ENCODE results near the gene THEM5. TPM values are rescaled to one million over a fixed set of nuclear protein-coding genes. Genes with fewer than 3 reads are reported as not detected.

Gene THEM5
- total and polyA plus RNA-seq, 8 donors = not detected

GRCh38 chr1:151799179-151800022, 54.1 kb downstream of the THEM5 start:
- no peak for DNase-seq
- WGBS, 5 donors = 51 to 62% (median 59%) methylated on average over 9 of the region's 9 CpGs
- intact Hi-C loops (cut with DNase I; ENCODE audit: low total_unique reads) = no loop called here

GRCh38 chr1:151798571-151798970, 54.9 kb downstream of the THEM5 start:
- no peak overlapping the region for H3K27ac ChIP-seq
- TF ChIP-seq CTCF (IDR thresholded peaks at IDR 0.05) (no peak), EP300 (IDR thresholded peaks at IDR 0.05) (no peak), POLR2AphosphoS5 (IDR thresholded peaks at IDR 0.05) (no peak), POLR2A (IDR thresholded peaks at IDR 0.05) (no peak)
- H3K27me3 ChIP-seq = peaks cover 0 to 37% (median 0%) of the 10 kb centered on the region in 3 donors
- H3K9me3 ChIP-seq = no peaks in the 10 kb centered on the region
- intact Hi-C loops (cut with DNase I; ENCODE audit: low total_unique reads) = no loop called here
- H3K4me1 ChIP-seq = no peaks in the 10 kb centered on the region
- H3K36me3 ChIP-seq = peaks cover 0 to 6% (median 0%) of the 10 kb centered on the region in 4 donors
- no peak for DNase-seq
- no peak overlapping the region for H3K4me3 ChIP-seq
- 88 to 96% (median 90%) methylated on average over 5 of the region's 5 CpGs for WGBS, 5 donors

More at GRCh38 chr1:151799179-151800022, 54.1 kb downstream of the THEM5 start:
- Histone ChIP-seq H3K4me3 (no peak overlapping the region), H3K9me3 (no peaks in the 10 kb centered on the region), H3K4me1 (no peaks in the 10 kb centered on the region), H3K27me3 (peaks cover 0 to 41% (median 0%) of the 10 kb centered on the region in 3 donors), H3K36me3 (peaks cover 0 to under 1% (median 0%) of the 10 kb centered on the region in 4 donors), H3K27ac (no peak overlapping the region)
- TF ChIP-seq EP300 (IDR thresholded peaks at IDR 0.05) = no peak
- no peak for TF ChIP-seq POLR2AphosphoS5 (IDR thresholded peaks at IDR 0.05)
- no peak for TF ChIP-seq POLR2A (IDR thresholded peaks at IDR 0.05)
- no peak for TF ChIP-seq CTCF (IDR thresholded peaks at IDR 0.05)

Small RNA genes within 50 kb of the gene (small RNA-seq; reads per million reads assigned to genes)
- 0 reads per million in 4 donors for gene RF00019

Other genes with a start within 250 kb of the THEM5 start
- gene SNX27, start 241.7 kb downstream of the THEM5 start, total RNA-seq = 10 to 100 TPM in 4 of 5 donors, 1 to 10 TPM in 1; 9.3 to 82.3 (median 31.2) TPM
- gene SNX27, start 241.7 kb downstream of the THEM5 start, polyA plus RNA-seq = 1 to 10 TPM; 4.3 to 6.8 (median 5.8) TPM
- 10 to 100 TPM in 1 of 5 donors, 1 to 10 TPM in 2, under 1 TPM in 1, not detected in 1; 0.73 to 39.1 (median 1.2) TPM for gene CELF3, start 136.9 kb downstream of the THEM5 start, total RNA-seq
- 1 to 10 TPM in 1 of 3 donors, under 1 TPM in 2; 0.92 to 4.3 (median 0.98) TPM for gene CELF3, start 136.9 kb downstream of the THEM5 start, polyA plus RNA-seq
- gene RIIAD1, start 132.2 kb downstream of the THEM5 start, total RNA-seq = not detected
- 1 to 10 TPM in 1 of 3 donors, not detected in 2; 1.4 TPM for gene RIIAD1, start 132.2 kb downstream of the THEM5 start, polyA plus RNA-seq
- 100 to 1,000 TPM in 1 of 5 donors, 10 to 100 TPM in 4; 19.8 to 246 (median 62.9) TPM for gene MRPL9, start 90.2 kb downstream of the THEM5 start, total RNA-seq
- gene MRPL9, start 90.2 kb downstream of the THEM5 start, polyA plus RNA-seq = 10 to 100 TPM; 59.5 to 79.7 (median 76.3) TPM
- gene TDRKH, start 63.2 kb downstream of the THEM5 start, total RNA-seq = 10 to 100 TPM in 1 of 5 donors, 1 to 10 TPM in 3, under 1 TPM in 1; 0.29 to 30.4 (median 3.3) TPM
- gene TDRKH, start 63.2 kb downstream of the THEM5 start, polyA plus RNA-seq = 1 to 10 TPM; 1.9 to 2.6 (median 2.4) TPM
- 1 to 10 TPM in 1 of 5 donors, not detected in 4; 3.2 TPM for gene LINGO4, start 48.3 kb downstream of the THEM5 start, total RNA-seq
- under 1 TPM in 1 of 3 donors, not detected in 2; 0.06 TPM for gene LINGO4, start 48.3 kb downstream of the THEM5 start, polyA plus RNA-seq
- gene RORC, start 21.9 kb downstream of the THEM5 start, total RNA-seq = 10 to 100 TPM in 3 of 5 donors, 1 to 10 TPM in 2; 1.4 to 28.1 (median 16.2) TPM
- gene RORC, start 21.9 kb downstream of the THEM5 start, polyA plus RNA-seq = 10 to 100 TPM; 11.0 to 14.5 (median 11.5) TPM
- under 1 TPM in 1 of 5 donors, not detected in 4; 0.58 TPM for gene C2CD4D, start 13.9 kb downstream of the THEM5 start, total RNA-seq
- under 1 TPM in 2 of 3 donors, not detected in 1; 0.44 to 0.73 TPM for gene C2CD4D, start 13.9 kb downstream of the THEM5 start, polyA plus RNA-seq
- gene THEM4, start 55.8 kb upstream of the THEM5 start, total RNA-seq = 10 to 100 TPM in 3 of 5 donors, 1 to 10 TPM in 1, under 1 TPM in 1; 0.89 to 48.4 (median 11.6) TPM
- gene THEM4, start 55.8 kb upstream of the THEM5 start, polyA plus RNA-seq = 10 to 100 TPM in 2 of 3 donors, 1 to 10 TPM in 1; 9.0 to 11.2 (median 11.0) TPM
- 100 to 1,000 TPM in 2 of 5 donors, 10 to 100 TPM in 2, 1 to 10 TPM in 1; 6.4 to 308 (median 53.9) TPM for gene S100A10, start 140.1 kb upstream of the THEM5 start, total RNA-seq
- 100 to 1,000 TPM; 220 to 830 (median 399) TPM for gene S100A10, start 140.1 kb upstream of the THEM5 start, polyA plus RNA-seq
- gene S100A11, start 183.3 kb upstream of the THEM5 start, total RNA-seq = 100 to 1,000 TPM in 1 of 5 donors, 10 to 100 TPM in 3, 1 to 10 TPM in 1; 9.8 to 450 (median 26.1) TPM
- 1,000 to 10,000 TPM; 1,189 to 3,881 (median 1,794) TPM for gene S100A11, start 183.3 kb upstream of the THEM5 start, polyA plus RNA-seq
- gene TCHHL1, start 235.4 kb upstream of the THEM5 start, total RNA-seq = under 1 TPM in 1 of 5 donors, not detected in 4; 0.18 TPM
- not detected for gene TCHHL1, start 235.4 kb upstream of the THEM5 start, polyA plus RNA-seq

All from stomach (tissue), 9 donors.